Common myeloid progenitor, CD34-positive (primary cell): ENCODE results near the gene PDCL2.
"Not testable (repeated sequence)": the region's sequence is repeated elsewhere in the genome, so short reads cannot be mapped to it uniquely, and the experiment has no call there.

ENCODE experiments used
- CTCF ChIA-PET: fragments of 350-600 bp; sonication (Branson Sonifier 250); formaldehyde crosslinking; loops from one replicate; lab custom pipeline; 2021; ENCODE audit warnings: antibody characterized with exemption; lab: Charles Lee
- POLR2A ChIA-PET: fragments of 350-600 bp; sonication (Branson Sonifier 250); formaldehyde crosslinking; loops from one replicate; lab custom pipeline; 2021; ENCODE audit warnings: antibody characterized with exemption; lab: Charles Lee
- DNase-seq, 3 donors: peaks; one replicate each; pipeline versions ENCODE4 v3.0.0 to v3.0.0-alpha.2; 2013
- H3K27ac ChIP-seq, 2 experiments: 1 replicate in 1 of 2; 2 replicates in 1 of 2; pipeline ENCODE4 v1.7.0; 2013; ENCODE audit warnings: inconsistent platforms in 2 of 2, low read length in 2 of 2, mild to moderate bottlenecking in 2 of 2, low read depth in 1 of 2, moderate library complexity in 1 of 2; ENCODE audit not compliant: severe bottlenecking in 2 of 2, insufficient read depth in 1 of 2, poor library complexity in 1 of 2
- H3K27me3 ChIP-seq, 5 experiments: replicated peaks in 2 of 5; 1 replicate in 3 of 5; 2 replicates in 2 of 5; pipeline versions ENCODE4 v1.6.1 to v1.7.0; 2013; ENCODE audit warnings: low read length in 4 of 5, mild to moderate bottlenecking in 2 of 5, moderate library complexity in 2 of 5, inconsistent platforms in 1 of 5; ENCODE audit not compliant: insufficient read depth in 5 of 5, control insufficient read depth in 4 of 5
- H3K36me3 ChIP-seq, 4 experiments: 1 replicate in 2 of 4; 2 replicates in 2 of 4; pipeline versions ENCODE4 v1.6.1 to v1.7.0; 2013; ENCODE audit warnings: low read length in 3 of 4, control low read depth in 1 of 4, mild to moderate bottlenecking in 1 of 4; ENCODE audit not compliant: control insufficient read depth in 4 of 4, insufficient read depth in 4 of 4
- H3K4me1 ChIP-seq, 4 experiments: 1 replicate in 3 of 4; 2 replicates in 1 of 4; pipeline versions ENCODE4 v1.6.1 to v1.7.1; 2013; ENCODE audit warnings: low read length in 3 of 4, mild to moderate bottlenecking in 3 of 4, control low read depth in 1 of 4, inconsistent platforms in 1 of 4, moderate library complexity in 1 of 4; ENCODE audit not compliant: control insufficient read depth in 4 of 4, insufficient read depth in 4 of 4; ENCODE audit errors: control extremely low read depth in 1 of 4
- H3K4me3 ChIP-seq, 7 experiments: 1 replicate in 4 of 7; 2 replicates in 3 of 7; pipeline versions ENCODE4 v1.5.1 to v1.7.0; 2013; ENCODE audit warnings: mild to moderate bottlenecking in 7 of 7, low read length in 6 of 7, moderate library complexity in 6 of 7, inconsistent platforms in 2 of 7, low read depth in 2 of 7, control low read depth in 1 of 7; ENCODE audit not compliant: insufficient read depth in 4 of 7, control insufficient read depth in 1 of 7; ENCODE audit errors: extremely low read depth in 1 of 7
- H3K9me3 ChIP-seq, 5 experiments: 1 replicate in 4 of 5; 2 replicates in 1 of 5; pipeline versions ENCODE4 v1.6.1 to v1.7.1; 2013; ENCODE audit warnings: low read length in 4 of 5, mild to moderate bottlenecking in 2 of 5, inconsistent platforms in 1 of 5, low read depth in 1 of 5, moderate library complexity in 1 of 5; ENCODE audit not compliant: control insufficient read depth in 4 of 5, insufficient read depth in 2 of 5; ENCODE audit errors: control extremely low read depth in 1 of 5
- WGBS: methylation state at CpG from one replicate; pipeline ENCODE4 v1.1.5; 2013; ENCODE audit not compliant: insufficient coverage; 5-methylcytosine and 5-hydroxymethylcytosine counted together

PDCL2 gene

GRCh38 chr4:55568905-55569504, 23.0 kb downstream of the PDCL2 start:
- CTCF ChIA-PET = no interaction called here
- no peaks in the 10 kb centered on the region for H3K36me3 ChIP-seq

GRCh38 chr4:55561889-55562288, 30.2 kb downstream of the PDCL2 start:
- POLR2A ChIA-PET = no interaction called here
- no peaks in the 10 kb centered on the region for H3K36me3 ChIP-seq
- no peaks in the 10 kb centered on the region for H3K27me3 ChIP-seq
- H3K4me3 ChIP-seq = no peak overlapping the region
- DNase-seq = peak in 2 of 3 donors; percentile 36 to 49
- H3K4me1 ChIP-seq = no peaks in the 10 kb centered on the region
- no CpG with 5 or more reads among the region's 1 CpG for WGBS
- H3K9me3 ChIP-seq = peaks cover 0 to 5% (median 3%) of the 10 kb centered on the region in 5 experiments
- H3K27ac ChIP-seq = no peak overlapping the region
- CTCF ChIA-PET = interaction anchor here (1.1 kb wide), 1 partner anchor 75 kb away, joined by 3 read pairs; no protein-coding TSS in a partner anchor

More at GRCh38 chr4:55568905-55569504, 23.0 kb downstream of the PDCL2 start:
- no peak for DNase-seq
- Histone ChIP-seq H3K4me3 (no peak overlapping the region), H3K4me1 (no peaks in the 10 kb centered on the region), H3K27me3 (no peaks in the 10 kb centered on the region), H3K27ac (no peak overlapping the region), H3K9me3 (peaks cover 0 to 3% (median 0%) of the 10 kb centered on the region in 5 experiments)
- no CpG with 5 or more reads among the region's 1 CpG for WGBS
- POLR2A ChIA-PET = no interaction called here

GRCh38 chr4:55560096-55560495, 31.9 kb downstream of the PDCL2 start:
- WGBS = 100% methylated on average over 1 of the region's 3 CpGs
- Histone ChIP-seq H3K36me3 (no peaks in the 10 kb centered on the region), H3K4me1 (no peaks in the 10 kb centered on the region), H3K27ac (no peak overlapping the region), H3K9me3 (peaks cover 0 to 5% (median 0%) of the 10 kb centered on the region in 5 experiments), H3K27me3 (no peaks in the 10 kb centered on the region), H3K4me3 (no peak overlapping the region)
- ChIA-PET POLR2A (no interaction called here), CTCF (interaction anchor here (1.2 kb wide), 1 partner anchor 17 kb away, joined by 3 read pairs; no protein-coding TSS in a partner anchor)
- DNase-seq = no peak

GRCh38 chr4:55554453-55555030, 37.5 kb downstream of the PDCL2 start:
- no peak overlapping the region for H3K27ac ChIP-seq
- no peaks in the 10 kb centered on the region for H3K27me3 ChIP-seq
- CTCF ChIA-PET = interaction anchor here (0.6 to 1.5 kb wide), 9 partner anchors 9 to 583 kb away, joined by 3 to 5 read pairs (median 3); partner anchors contain the start of gene SRD5A3
- no peak overlapping the region for H3K4me3 ChIP-seq
- peak; percentile 24 to 67 (median 65) for DNase-seq
- H3K4me1 ChIP-seq = no peaks in the 10 kb centered on the region
- POLR2A ChIA-PET = no interaction called here
- H3K36me3 ChIP-seq = no peaks in the 10 kb centered on the region
- WGBS = no CpG with 5 or more reads among the region's 2 CpGs
- peaks cover 0 to 5% (median 0%) of the 10 kb centered on the region in 5 experiments for H3K9me3 ChIP-seq

GRCh38 chr4:55553441-55554201, 38.4 kb downstream of the PDCL2 start:
- CTCF ChIA-PET = interaction anchor here (1.1 to 1.5 kb wide), 4 partner anchors 14 to 141 kb away, joined by 3 to 5 read pairs (median 4); no protein-coding TSS in a partner anchor
- peaks cover 0 to 5% (median 0%) of the 10 kb centered on the region in 5 experiments for H3K9me3 ChIP-seq
- H3K27me3 ChIP-seq = no peaks in the 10 kb centered on the region
- H3K4me1 ChIP-seq = no peaks in the 10 kb centered on the region
- no peak overlapping the region for H3K27ac ChIP-seq
- 77% methylated on average over 9 of the region's 10 CpGs for WGBS
- peak overlapping the region in 2 of 7 experiments; percentile 6 to 29 for H3K4me3 ChIP-seq
- H3K36me3 ChIP-seq = no peaks in the 10 kb centered on the region
- peak in 1 of 3 donors; percentile 53 for DNase-seq
- POLR2A ChIA-PET = no interaction called here

GRCh38 chr4:55551964-55552363, 40.1 kb downstream of the PDCL2 start:
- DNase-seq, H3K4me3 ChIP-seq, H3K4me1 ChIP-seq, H3K36me3 ChIP-seq, H3K27ac ChIP-seq, POLR2A ChIA-PET, H3K9me3 ChIP-seq, H3K27me3 ChIP-seq: not testable (repeated sequence)
- 98% methylated on average over 5 of the region's 6 CpGs for WGBS
- CTCF ChIA-PET = interaction anchor here (1.1 to 1.2 kb wide), 2 partner anchors 16 to 143 kb away, joined by 4 read pairs; no protein-coding TSS in a partner anchor
